AG20443 (cell line): ENCODE results near the gene PSENEN.
"Not testable (repeated sequence)": the region's sequence is repeated elsewhere in the genome, so short reads cannot be mapped to it uniquely, and the experiment has no call there.

ENCODE experiments used
- DNase-seq: peaks from one replicate; pipeline ENCODE4 v3.0.0; 2012; ENCODE audit warnings: low spot score, mixed read lengths

The PSENEN gene

DNA sequence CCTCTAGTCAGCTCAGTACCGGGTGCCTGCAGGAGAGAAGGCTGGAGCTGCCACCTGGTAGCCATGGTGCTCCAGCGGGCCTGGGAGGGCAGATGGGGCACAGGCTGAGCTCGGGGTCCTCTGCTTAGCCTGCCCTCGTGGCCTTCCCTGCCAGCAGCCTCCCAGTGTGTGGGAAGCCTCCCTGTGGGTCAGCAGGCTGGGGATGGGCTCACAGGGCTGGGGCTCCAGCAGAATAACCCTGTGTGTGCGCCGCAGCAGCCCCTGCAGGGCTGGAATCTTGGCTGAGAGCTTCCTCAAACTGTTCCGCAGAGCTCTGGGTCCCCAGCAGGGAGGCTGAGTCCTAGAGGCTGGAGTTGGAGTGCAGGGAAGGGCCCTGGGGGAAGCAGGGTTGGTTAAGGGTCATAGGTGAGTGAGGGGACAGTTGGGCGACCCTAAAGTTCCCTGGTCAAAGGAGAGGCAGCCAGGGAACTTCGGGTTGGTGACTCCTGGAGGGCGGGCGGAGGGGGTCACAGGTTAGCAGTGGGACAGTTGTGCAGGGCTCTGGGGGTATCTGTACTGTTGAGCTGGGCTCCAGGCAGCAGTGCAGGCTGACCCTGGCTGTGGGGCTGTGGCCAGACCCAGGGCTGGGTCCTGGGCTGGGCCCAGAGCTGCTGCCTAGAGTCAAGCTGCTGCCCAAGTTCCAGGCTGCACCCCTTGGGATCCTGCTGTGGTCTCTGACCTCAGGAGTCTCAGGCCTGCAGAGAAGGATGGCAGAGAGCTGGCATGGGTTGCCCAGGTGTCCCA, 43.9 kb downstream of the PSENEN start:
- no peak for DNase-seq

DNA sequence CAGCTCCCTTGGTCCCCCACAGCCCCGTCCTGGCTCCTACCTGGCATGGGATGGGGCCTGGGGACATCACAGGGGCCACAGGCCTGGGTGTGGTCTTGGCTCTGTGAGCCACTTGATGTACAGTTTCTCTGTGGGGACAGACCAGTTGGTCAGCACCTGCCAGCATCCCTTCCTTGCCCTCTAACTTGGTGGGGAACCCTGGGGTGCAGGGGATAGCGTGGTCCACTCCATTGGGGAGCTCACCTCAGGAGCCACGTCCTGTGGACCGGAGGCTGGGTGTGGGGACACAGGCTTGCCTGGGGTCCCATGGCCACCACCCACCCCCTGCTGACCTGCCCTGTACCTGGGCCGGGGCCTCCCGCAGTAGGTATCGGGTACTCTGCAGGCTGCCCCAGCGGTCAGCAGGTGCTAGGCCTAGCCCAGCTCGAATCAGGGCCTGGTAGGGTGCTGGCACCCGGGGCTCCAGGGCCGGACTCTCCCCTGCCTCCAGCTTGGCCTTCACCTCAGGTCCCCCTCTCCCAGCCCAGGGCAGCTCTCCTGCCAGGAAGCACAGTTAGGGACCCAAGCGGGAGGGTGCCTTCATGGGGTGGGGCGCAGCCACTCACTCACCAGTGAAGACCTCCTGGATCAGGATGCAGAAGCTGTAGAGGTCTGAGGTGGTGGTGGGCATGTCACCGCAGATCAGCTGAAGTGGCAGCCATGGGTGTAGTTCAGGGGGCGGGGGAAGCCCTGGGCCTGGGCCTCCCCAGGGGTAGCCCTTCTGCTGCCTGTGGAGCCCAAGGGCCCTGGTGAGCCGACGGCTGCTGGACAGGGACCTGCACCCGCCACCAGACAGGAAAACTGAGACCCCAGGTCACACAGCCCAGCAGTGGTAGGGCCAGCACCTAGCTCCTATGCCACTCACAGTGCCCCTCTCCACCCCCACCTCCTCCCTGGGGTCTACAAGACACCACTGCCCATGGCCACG, 44.8 kb downstream of the PSENEN start:
- DNase-seq = no peak

DNA sequence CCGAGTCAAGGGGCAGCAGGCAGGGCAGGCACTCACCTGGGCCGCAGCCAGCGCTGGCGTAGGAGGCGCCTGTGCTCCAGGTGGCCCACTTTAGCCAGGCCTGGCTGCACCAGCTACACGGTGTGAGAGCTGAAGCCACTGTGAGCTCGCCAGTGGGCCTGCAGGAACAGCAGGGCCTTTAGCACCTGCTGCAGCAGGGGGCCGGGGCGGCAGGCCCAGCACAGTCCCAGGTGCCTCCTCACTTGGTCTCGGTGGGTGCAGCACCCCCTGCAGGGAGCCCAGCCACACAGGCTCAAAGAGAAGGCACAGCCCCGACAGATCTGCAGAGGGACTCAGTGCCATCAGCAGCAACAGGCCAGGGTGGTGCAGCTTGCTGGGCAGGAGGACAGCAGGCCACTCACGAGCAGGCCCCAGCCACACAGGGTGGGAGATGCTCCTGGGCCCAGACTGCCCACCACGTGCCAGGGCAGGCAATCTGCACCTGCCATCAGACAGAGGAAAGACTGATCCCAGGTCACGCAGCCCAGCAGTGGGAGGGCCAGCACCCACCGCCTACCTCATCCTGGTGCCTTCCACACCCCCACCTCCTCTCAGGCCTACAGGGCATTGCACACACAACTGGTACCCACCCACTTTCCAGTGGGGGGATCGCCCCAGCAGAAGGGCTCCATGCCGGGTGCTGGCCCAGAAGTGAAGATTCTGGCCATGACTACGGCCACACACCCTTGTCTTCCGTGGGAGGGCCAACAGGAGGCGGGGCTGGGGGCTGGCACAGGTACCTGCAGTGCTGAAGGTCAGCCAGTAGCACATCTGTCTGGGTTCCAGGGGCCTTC, 45.7 kb downstream of the PSENEN start:
- no peak for DNase-seq

DNA sequence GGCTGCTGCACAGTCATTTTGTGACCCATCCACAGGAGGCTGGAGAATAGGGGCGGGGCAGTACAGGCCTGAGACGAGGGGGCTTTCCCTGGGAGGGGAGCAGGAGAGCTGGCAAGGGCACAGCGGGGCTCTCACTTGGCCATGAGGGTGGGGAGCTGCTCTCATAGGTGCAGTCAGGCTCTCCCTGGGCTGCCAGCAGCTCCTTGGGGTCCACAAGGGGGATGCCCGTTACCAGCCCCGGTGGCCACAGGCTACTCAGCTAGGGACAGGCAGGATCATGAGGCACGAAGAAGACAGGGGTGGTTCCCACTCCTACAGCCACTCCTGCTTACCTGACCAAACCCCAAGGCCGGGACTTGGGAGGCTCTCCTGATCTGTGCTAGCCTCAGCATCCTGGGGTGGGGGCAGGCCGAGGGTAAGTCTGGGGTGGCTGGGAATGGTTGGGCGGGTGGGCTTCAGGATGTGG, 46.4 kb downstream of the PSENEN start:
- no peak for DNase-seq

DNA sequence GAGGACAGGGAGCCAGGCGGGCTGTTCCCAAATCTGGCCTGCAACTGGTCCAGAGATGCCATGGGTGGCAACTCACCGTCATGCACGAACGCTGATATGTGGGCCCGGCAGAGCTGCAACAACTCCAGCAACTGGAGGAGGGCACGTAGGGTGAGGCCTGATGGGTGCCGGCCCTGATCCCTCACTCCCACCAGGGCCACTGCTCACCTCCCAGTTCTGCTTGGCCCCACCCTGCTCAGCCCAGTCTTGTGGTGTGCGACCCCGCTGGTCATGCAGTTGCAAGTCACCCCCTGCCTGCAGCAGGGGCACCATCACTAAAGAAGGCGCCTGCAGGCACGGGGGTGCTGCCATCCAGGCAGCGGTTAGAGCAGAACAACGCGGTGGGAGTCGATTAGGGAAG, 46.9 kb downstream of the PSENEN start:
- DNase-seq = no peak

DNA sequence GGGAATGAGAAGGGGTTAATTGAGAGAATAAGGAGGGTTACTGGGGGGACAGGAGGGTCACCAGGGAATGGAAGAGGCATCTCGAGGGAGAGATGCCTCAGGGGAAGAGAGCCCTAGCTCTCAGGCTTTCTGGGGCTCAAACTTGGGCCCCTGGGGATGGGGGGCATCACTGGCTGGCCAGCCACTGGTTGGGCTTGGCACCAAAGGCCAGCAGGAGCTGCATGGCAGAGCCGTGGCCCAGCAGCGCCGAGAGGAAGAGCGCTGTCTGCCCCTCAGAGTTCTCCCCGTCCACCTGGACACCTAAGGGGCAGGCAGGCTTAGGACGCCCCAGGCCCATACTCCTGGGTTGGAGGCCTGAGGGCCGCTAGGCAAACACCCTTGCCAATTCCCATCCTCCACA, 47.4 kb downstream of the PSENEN start:
- no peak for DNase-seq

DNA sequence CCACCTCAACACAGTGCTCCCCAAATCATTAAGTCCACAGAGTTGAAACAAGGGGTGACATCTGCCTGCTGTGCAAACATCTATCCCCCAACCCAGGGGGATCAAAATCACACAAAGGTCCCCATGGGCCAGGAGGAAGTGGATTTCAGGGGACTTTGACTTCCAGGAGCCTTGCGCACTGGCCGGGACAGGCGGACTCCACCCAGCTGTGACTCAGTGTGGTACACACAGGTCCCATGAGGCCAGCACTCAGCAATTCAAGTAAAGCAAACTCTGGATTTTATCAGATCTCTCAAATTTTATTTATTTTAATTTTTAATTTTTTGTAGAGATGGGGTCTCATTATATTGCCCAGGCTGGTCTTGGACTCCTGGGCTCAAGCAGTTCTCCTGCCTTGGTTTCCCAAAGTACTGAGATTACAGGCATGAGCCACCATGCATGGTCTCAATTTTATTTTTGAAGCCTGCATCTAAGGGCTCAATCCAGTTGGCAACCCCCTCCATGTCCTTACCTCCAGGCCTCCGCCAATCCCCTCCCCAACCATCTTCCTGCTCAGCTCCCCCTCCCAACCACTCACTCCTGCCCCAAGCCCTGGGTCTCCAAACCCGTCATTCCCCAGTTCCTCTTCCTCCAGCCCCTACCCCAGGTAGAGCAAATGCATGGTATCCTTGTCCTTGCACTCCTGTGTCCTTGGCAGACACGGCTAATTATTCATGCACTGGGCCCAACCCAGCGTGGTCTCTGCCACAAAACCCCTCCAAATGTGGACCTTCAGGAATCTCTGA, 48.1 kb downstream of the PSENEN start:
- peak; percentile 92 for DNase-seq

DNA sequence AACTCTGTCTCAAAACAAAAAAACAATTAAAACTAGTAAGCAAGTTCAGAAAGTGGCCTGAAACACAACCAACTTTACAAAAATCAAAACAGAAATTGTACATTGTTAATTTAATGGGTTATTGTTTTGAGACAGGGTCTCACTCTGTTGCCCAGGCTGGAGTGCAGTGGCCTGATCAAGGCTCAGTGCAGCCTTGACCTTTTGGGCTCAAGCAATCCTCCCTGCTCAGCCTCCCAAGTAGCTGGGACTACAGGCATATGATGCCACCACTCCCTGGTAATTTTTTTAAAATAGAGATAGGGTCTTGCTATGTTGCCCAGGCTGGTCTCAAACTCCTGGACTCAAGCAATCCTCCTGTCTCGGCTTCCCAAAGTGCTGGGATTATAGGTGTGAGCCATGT, 50.1 kb downstream of the PSENEN start:
- not testable (repeated sequence) for DNase-seq
